RCC 7860 (cell line): ENCODE data around the gene RNF217.
"Not testable (repeated sequence)": the region's sequence is repeated elsewhere in the genome, so short reads cannot be mapped to it uniquely, and the experiment has no call there.

ENCODE experiments used
- DNase-seq: peaks from one replicate; pipeline ENCODE4 v3.0.0-alpha.2; 2015; ENCODE audit warnings: low spot score
- FAIRE-seq: peaks from 2 replicates; lab custom pipeline; 2012; peaks lifted over from hg19 to GRCh38; lab: Jason Lieb, UNC

RNF217 gene

DNA sequence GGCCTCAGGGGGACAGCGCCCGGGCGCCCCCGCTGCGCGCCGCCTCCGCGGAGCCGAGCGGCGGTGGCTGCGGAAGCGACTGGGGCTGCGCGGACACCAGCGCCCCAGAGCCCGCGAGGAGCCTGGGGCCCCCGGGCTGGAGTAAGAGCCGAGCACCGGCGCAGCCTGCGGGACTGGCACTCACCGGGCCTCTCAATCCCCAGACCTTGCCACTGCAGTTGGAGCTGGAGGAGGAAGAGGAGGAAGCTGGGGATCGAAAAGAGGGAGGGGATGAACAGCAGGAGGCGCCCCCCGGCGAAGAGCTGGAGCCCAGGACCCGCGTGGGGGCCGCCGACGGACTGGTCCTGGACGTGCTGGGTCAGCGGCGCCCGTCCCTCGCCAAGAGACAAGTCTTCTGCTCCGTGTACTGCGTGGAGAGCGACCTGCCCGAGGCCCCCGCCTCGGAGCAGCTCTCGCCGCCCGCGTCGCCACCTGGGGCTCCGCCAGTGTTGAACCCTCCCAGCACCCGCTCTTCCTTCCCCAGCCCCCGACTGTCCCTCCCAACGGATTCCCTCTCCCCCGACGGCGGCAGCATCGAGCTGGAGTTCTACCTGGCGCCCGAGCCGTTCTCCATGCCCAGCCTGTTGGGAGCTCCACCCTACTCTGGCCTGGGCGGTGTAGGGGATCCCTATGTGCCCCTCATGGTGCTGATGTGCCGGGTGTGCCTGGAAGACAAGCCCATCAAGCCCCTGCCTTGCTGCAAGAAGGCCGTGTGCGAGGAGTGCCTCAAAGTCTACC lies 590 bp downstream of the RNF217 start:
- FAIRE-seq, result no peak
- peak; percentile 17 for DNase-seq

DNA sequence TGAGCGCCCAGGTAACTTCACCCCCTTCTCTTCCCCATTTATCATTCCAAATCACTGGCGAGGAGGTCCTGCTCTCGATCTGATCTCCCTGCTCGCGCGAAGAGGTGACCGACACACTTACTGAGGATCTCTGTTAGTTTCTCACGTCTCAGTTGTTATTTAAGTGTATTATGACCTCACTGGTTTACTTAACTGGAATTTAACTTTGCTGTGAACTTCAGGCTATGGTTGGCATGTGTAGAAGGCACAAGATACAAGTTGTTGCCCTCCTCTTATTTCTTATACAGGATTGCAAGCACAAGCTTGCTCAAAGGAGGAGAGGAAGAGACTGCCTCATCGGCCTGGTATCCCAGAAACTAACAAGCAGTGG lies 1.2 kb downstream of the RNF217 start:
- peak; percentile 17 for DNase-seq
- no peak for FAIRE-seq

DNA sequence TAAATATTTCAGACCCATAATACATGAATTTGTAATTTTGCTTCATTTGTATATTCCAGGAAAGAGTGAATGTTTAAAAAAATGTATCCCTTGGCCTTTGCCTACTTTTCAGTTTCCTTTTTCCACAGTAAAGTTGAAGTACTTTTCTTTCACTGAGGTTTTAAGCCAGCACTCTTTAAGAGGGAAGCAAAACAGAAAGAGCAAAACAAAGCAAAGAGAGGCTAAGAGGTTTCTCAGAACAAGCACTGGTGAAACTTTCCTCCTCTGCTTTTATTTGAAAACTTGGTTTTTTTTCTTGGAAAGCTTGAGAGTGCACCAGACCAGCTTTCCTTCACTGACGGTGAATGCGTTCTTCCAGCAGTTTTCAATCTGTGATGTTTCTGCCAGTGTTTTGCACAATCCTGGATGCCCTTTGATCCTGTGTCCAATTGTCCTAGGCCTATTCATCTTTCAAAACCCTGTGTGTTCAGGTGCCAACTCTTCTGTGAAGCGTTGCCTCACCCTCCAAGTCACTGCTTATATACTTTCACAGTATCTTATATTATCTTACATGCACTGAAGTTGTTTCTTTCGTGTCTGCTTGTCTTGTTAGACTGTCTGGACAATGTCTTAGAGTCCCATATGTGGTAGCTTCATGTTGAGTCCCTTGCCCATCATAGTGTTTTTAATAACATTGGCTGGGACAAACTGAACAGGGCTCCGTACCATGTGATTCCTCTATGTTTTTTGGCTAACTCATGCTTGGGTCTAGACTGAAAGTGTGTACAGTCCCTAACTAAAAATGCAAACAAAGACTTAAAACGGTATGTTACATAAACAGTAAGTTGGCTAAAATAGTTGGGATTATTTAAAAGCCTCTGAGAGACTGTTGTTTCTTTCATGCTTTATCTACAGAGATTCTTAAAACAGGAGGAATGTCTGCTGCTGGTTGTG lies 1.9 kb downstream of the RNF217 start:
- DNase-seq, result no peak
- FAIRE-seq, result peak; percentile 15

- no peak for DNase-seq
- FAIRE-seq, result no peak
These were observed 2.5 kb downstream of the RNF217 start for GRCh38 chr6:124964764-124965105.

DNA sequence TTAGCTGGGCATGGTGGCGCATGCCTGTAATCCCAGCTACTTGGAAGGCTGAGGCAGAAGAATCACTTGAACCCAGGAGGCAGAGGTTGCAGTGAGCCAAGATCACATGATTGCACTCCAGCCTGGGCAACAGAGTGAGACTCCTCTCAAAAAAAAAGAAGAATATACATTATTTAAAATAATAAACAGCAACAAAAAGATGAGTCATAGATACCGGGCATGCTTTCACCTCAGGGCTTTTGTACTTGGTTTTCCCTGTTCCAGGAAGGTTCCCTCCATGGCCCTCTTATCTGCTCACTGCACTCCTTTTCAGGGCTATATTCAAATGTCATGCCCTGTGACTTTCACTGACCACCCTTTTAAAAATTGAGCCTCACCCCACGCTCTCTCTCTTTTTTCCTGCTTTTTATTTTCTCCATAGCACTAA lies 3.2 kb downstream of the RNF217 start:
- not testable (repeated sequence) for DNase-seq, FAIRE-seq

DNA sequence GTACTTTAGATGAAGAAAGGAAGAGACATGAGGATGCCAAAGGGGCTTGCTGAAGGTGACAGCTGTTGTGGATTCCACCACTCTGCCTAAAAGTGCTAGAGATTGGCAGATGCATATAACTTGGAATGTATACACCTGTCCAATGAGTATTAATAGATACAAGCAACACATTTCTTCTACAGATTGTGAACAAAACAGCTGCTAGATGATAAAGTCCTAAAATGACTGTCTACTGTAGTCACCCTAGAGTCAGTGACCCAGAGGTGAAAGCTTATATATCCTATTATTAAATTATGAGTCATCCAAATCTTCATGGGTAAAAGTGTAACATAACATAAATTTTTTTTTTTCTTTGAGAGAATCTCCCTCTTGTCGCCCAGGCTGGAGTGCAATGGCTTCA lies 5.2 kb downstream of the RNF217 start:
- no peak for FAIRE-seq

GRCh38 chr6:124968401-124968800 lies 6.2 kb downstream of the RNF217 start:
- DNase-seq (no peak), FAIRE-seq (no peak)

More for the DNA sequence above, 5.2 kb downstream of the RNF217 start:
- DNase-seq, result no peak

DNA sequence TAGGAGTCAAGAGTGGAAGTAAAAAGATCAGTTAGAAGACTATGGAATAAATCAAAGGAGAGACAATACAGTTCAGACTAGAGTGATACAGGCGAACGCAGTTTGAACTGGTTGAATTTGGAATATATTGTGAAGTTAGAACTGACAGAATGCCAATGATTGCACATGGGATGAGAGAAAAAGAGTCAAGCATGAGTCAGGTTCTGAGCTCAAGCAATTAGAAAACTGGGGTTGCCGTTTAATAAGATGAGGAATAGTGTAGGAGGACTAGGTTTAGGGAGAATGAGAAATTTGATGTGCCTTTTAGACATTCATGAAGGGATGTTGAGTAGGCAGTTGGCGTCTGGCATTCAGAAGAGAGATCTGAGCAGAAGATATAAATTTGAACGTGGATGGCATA lies 8.0 kb downstream of the RNF217 start:
- no peak for DNase-seq
- no peak for FAIRE-seq

GRCh38 chr6:124970763-124971162 lies 8.5 kb downstream of the RNF217 start:
- no peak for DNase-seq
- FAIRE-seq, result no peak

DNA sequence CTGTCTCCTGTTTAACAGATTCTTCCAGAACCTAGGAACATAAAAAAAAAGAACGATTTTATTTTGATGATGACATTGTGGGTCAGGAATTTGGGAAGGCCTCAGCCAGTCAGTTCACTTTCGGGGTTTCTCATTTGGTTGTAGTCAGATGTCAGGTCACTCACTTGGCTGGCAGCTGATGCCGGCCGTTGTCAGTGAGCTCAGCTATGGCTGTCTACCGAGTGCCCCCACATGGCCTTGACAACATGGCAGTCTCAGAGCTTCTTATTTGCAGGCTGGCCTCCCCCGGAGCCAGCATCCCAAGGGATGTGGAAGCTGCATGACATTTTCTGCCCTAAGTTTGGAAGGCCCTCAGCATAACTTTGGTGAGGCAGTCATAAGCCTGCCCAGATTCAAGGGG lies 11.5 kb downstream of the RNF217 start:
- FAIRE-seq (no peak), DNase-seq (no peak)

DNA sequence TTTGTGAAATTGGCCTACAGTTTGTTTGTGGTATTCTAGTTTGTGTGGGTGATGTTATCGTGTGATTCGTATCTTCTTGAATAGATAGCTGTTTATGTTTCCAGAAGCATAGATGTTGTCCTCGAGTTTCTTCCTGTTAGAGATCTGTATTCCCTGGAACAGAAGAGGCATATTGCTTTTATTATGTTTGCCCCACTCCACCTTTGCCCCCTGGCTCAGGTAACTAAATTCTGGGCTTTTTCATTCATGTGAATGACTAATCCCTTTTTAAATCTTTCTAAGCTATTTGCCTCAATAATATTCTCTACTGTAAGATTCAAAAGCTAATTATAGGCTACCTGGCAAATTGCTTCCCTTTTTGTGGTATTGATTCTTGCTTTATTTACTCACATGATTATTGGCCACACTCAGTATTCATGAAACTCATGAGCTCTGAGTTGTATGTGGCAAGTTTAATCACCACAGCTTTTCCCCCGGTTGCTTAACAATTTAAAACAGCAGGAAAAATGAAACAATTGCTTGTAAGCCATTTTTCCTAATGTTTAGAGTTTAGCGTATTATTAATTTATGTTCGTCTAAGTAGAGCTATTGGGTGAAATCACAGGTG lies 12.6 kb downstream of the RNF217 start:
- no peak for DNase-seq
- no peak for FAIRE-seq

DNA sequence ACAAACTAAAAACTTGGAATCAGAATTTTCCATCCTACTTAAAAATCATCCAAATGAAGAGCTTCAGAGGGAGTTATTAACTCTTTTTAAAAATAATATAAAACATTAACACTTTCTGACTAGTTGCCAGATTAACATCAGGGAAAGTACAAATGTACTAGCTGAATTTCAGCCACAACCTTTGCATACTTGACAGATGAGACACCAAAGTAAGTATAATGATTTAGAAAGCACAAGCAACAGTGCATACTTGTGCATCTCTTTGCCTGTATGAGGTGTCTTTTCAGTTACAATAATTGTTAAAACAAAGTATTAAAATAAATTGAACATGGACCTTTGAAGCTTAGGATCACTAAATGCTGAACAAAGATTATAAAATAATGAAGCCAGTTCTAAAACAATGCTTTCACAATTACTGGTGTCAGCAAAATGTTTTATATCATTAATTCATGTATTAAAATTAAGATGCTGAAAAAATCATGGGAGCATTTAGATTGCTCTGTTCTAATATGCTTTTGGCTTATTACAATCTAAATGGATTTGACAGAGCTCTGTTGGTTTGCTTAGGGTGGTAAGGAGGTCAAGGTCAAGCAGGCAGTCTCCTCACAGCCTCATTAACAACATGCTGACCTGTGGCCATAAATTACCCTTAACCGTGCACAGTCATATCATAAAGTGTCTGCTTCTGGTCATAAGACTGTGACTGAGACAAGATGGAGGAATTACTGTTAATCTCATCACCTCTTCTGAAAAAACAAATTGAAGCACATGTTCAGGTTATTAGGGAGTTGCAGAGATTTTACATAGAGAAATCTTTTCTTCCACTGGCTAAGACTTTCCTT lies 15.1 kb downstream of the RNF217 start:
- peak; percentile 50 for FAIRE-seq

GRCh38 chr6:124978451-124979293 lies 16.4 kb downstream of the RNF217 start:
- DNase-seq (no peak), FAIRE-seq (no peak)

More for the DNA sequence above, 15.1 kb downstream of the RNF217 start:
- DNase-seq, result no peak

GRCh38 chr6:124979294-124979678 lies 17.0 kb downstream of the RNF217 start:
- FAIRE-seq (no peak), DNase-seq (no peak)

- FAIRE-seq, result no peak
- no peak for DNase-seq
These were observed 20.4 kb downstream of the RNF217 start for GRCh38 chr6:124982669-124983068.

DNA sequence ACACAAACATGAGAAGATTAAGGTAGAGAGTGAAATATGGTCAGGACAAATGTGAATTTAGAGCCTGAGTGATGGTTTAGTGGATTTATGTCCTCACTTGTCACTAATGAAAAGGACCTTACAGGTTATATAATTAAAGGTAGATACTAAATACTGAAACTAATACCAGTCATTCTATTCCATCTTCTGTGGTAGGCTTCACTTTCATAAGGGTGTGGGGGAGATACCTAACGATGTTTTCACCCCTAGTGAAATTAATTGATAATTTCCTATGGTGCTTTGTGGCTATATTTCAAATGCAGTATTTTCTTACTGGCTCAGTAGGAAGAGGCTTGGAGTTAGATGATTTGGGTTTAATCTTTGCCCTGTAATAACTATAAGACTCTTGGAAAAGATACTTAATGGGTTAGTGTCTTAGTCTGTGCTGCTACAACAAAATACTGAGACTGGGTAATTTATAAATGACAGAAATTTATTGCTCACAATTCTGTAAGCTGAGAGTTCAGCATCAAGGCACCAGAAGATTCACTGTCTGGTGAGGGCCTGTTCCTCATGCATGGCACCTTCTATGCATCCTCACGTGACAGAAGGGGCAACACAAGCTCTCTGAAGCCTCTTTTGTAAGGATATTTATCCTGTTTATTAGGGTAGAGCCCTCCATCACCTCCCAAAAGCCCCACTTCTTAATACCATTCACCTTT lies 21.3 kb downstream of the RNF217 start:
- DNase-seq (no peak), FAIRE-seq (no peak)

GRCh38 chr6:124984668-124985338 lies 22.6 kb downstream of the RNF217 start:
- peak; percentile 89 for FAIRE-seq
- peak; percentile 39 for DNase-seq

DNA sequence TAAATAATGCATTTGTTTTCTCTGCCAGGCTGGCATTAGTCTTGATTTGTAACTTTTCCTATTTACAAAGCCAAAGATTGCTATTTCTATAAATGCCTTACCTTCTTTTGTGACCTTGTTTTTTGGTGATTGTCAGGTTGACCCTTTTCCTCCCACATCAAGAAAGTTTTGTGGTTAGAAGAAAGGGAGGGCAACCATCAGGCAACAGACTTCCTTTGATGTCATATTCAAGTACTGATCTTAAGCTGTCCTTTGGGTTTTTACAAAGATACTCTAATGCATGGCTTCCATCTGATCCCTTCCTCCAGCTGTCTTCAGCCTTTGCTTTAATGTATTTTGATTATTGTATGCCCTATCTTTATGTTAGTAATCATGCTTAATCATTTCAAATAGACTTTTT lies 23.9 kb downstream of the RNF217 start:
- FAIRE-seq, result no peak
- no peak for DNase-seq

- FAIRE-seq (no peak), DNase-seq (no peak)
These were observed 25.1 kb downstream of the RNF217 start for GRCh38 chr6:124987291-124987690.
